Measurements from ENCODE around the gene TCEAL1.
A peak's percentile ranks its signal among the peaks of the same experiment; 100 is the strongest.
"Not testable (repeated sequence)": the region's sequence is repeated elsewhere in the genome, so short reads cannot be mapped to it uniquely, and the experiment has no call there.

The TCEAL1 gene

DNA sequence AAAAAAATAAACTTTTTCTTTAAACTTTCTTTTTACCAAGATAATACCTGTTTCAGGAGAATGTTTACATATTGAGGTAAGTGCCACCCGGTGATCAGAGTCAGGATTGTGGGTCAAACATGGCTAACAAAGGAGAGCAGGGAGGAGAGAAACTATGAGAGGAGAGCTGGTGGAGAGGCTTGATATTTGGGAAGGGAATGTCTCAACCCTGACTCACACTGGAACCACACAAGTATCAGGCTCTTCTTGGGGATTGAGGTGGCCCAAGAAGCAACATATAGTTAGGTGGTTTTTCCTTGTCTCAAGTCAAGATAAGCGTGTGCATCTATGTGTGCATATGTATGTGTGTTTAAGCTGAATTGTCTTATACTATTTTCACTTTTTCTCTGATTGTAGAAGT, 6.7 kb downstream of the TCEAL1 start:
- DNase-seq (ENCODE audit: low read depth) = no peak

- DNase-seq (ENCODE audit: low read depth) = no peak
Observed at GRCh38 chrX:103637604-103638338, 9.0 kb downstream of the TCEAL1 start.

GRCh38 chrX:103638479-103639346, 9.9 kb downstream of the TCEAL1 start:
- not testable (repeated sequence) for DNase-seq (ENCODE audit: low read depth)

DNA sequence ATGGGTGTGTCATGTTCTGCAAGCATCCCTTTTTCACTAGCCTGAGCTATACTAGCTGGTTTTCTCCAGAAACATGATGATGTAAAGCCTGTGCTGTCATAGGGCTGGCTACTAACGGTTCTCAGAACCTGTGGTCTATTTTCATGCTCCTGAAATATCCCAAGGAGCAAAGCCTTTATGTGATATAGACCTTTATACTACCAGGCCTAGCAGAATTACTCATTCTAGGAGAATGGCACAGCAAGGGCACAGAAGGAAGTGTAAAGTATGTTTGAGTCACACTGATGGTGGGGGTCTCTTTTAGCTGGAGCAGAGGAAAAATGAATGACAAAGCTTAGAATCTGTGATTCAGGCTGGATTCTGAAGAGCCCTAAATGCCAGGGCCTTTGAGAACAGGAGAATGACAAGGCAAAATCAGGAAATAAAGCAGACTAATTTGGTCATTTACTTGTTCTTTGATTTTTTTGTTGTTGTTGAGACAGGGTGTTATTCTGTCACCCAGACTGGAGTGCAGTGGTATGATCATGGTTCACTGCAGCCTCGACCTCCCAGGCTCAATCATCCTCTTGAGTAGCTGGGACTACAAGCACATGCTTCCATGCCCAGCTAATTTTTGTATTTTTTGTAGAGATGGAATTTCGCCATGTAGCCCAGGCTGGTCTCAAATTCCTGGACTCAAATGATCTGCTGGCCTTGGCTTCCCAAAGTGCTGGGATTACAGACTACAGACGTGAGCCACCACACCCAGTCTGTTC, 11.8 kb downstream of the TCEAL1 start:
- DNase-seq (ENCODE audit: low read depth) = no peak

GRCh38 chrX:103644125-103644524, 15.3 kb downstream of the TCEAL1 start:
- DNase-seq (ENCODE audit: low read depth) = no peak

GRCh38 chrX:103647630-103648029, 18.9 kb downstream of the TCEAL1 start:
- DNase-seq (ENCODE audit: low read depth) = no peak

DNA sequence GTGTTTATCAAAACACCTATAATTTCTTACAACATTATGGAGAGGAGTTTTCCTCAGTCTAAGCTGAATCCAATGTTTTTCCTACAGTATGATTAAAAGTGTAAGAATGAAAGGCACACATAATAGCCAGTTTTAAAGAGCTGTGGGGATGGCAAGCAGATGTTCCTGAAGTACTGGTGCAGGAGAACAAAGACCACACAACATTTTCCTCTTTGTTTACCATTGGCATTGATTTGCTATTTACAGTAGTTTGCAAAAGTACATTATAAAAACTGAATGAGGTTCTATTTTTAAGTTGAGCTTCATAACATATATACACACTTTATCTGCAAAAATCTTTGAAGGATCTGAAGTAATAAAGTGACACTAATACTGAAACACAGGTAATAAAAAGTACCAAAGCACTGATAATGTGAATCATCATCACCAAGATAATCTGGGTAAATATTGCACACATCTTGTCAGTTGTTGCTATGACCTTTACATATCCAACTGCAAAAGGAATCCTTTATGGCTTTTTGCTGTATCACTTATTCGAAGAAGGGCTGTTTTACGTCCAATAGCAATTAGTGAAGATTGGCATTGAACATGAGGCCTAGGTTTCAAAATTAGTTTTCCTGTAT, 22.5 kb downstream of the TCEAL1 start:
- no peak for DNase-seq (ENCODE audit: low read depth)

DNA sequence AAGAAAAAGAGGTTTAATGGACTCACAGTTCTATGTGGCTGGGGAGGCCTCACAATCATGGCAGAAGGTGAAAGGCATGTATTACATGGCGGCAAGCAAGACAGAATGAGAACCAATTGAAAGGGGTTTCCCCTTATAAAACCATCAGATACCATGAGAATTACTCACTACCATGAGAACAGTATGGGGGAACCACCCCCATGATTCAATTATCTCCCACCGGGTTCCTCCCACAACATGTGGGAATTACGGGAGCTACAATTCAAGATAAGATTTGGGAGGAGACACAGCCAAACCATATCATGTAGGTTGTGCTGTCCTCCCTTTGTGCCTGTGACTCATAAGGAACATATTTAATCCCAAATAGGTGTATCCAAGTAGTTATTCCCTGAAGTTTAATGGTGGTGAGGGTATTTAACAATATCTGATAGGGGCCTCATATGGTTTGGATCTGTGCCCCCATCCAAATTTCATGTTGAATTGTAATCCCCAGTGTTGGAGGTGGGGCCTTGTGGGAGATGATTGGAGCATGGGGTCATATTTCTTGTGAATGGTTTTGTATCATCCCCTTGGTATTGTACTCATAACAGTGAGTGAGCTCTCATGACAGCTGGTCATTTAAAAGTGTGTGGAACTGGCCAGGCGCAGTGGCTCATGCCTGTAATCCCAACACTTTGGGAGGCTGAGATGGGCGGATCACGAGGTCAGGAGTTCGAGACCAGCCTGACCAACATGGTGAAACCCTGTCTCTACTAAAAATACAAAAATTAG, 26.6 kb downstream of the TCEAL1 start:
- not testable (repeated sequence) for DNase-seq (ENCODE audit: low read depth)

DNA sequence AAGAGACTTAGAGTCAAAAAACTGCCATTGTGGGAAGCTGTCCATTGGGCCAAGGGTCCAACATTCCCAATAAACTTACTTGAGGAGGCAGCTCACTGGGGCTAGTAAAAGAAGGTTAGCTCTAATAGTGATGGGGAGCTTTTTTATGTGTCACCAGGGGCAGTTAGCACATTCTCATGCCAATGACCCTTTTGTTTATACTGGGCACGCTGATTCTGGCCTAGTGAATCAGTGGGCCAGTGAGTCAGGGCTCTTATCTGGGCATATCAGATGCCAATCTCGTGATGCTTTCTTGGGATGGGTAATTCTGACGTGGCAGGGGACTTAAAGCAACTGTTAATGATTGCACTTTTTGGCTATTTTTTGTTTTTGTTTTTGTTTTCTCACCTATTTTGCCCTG, 27.8 kb downstream of the TCEAL1 start:
- peak; percentile 19 for DNase-seq (ENCODE audit: low read depth)

DNA sequence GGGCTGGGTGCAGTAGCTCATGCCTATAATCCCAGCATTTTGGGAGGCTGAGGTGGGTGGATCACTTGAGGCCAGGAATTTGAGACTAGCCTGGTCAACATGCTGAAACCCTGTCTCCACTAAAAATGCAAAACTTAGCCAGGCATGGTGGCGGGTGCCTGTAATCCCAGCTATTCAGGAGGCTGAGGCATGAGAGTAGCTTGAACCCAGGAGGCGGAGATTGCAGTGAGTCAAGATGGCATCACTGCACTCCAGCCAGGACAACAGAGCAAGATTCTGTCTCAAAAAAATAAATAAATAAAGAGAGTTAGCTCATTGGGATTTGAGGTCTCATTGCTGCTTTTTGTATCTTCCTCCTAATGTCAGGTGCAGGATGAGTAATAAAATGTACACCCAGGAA, 28.3 kb downstream of the TCEAL1 start:
- not testable (repeated sequence) for DNase-seq (ENCODE audit: low read depth)

DNA sequence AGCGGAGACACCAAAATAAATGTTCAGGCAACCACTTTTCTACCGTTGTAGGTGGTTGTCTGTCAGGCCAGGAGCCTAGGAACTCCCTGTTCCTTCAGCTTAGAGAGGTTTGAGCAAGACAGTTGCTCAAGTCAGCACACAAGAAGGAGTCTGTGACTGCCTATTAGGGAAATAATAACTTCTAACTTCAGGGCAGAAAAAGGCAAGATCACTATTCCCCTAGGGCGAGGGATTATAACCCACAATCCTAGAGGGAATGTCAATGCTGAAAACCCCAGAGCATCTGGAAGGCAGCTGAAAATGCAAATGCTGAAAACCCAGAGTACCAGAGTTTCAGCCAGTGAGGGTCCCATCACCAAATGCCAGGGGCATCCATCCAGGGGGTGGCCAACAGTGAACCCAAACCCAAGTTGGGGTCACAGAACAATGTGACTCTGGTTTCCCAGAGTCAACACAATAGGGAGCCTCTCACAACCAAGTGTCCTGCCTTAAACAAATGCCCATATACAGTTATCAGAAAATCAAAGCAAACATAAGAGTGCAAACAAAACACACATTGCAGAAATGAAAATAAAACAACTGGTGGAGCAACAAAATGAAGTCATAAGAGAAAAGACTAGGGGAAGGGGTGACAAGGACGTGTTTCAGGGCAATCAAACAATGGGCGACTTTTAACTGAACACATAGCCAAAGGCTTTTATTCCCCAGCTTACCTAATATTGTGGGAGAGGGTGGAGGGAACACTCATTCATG, 30.1 kb downstream of the TCEAL1 start:
- DNase-seq (ENCODE audit: low read depth) = no peak

DNA sequence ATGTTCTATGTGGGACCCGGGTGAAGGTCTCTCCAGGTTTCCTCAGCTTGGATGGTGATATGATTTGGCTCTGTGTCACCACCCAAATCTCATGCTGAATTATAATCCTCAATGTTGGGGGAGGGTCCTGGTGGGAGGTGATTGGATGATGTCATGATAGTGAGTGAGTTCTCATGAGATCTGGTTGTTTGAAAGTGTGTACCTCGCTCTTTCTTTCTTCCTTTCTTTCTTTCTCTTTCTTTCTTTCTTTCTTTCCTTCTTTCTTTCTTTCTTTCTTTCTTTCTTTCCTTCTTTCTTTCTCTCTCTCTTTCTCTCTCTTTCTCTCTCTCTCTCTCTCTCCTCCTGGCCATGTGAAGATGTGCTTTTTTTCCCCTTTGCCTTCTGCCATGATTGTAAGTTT, 30.7 kb downstream of the TCEAL1 start:
- not testable (repeated sequence) for DNase-seq (ENCODE audit: low read depth)

- no peak for DNase-seq (ENCODE audit: low read depth)
Observed at GRCh38 chrX:103663981-103664762, 35.4 kb downstream of the TCEAL1 start.

GRCh38 chrX:103666202-103667107, 37.7 kb downstream of the TCEAL1 start:
- DNase-seq (ENCODE audit: low read depth) = no peak

DNA sequence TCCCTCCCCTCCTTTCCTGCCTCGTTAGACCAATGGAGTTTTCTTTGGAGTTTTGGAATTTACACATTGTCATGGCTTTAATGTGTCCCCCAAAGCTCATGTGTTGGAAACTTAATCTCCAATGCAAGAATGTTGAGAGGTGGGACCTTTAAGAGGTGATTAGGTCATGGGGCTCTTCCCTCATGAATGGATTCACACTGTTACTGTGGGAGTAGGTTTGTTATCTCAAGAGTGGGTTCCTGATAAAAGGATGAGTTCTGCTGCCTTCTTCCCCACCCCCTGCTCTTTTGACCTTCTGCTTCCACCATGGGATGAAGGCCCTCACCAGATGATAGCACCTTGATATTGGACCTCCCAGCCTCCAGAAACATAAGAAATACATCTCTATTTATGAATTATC, 41.0 kb downstream of the TCEAL1 start:
- no peak for DNase-seq (ENCODE audit: low read depth)

DNA sequence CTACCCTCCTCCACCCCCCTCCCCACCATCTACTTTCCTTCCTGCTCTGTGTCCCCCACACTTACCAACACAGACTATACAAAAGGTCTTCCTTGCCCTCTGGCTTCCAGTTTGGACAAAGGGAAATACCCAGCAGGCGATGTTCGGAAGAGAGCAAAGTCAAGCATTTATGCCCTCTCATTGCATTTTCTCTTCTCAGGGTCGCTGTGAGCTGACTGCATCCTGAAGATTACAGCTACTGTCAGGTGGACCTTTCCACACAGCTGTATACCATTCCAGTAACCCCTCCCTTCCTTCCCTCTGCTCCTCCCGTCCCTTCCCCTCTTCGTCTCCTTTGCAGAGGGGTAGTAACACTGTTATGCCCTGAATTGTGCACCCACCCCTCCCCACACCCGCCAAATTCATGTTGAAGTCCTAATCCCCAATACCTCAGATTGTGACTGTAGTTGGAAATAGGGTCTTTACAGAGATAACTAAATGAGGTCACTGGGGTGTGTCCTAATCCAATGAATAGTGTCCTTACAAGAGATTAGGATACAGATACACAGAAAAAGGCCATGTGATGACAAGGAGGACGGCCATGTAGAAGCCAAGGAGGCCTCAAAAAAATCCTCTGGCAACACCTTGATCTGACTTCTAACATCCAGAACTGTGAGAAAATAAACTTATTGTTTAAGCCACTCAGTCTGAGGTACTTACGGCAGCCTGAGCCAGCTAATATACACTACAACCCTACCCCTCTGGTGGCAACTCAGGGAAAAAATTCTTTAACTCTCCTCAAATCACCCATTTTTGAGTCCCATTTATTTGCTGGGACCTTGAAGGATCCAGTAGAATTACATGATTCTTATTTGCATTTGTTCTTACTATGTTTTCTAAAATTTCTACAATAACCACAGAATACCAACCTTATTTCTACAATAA, 46.0 kb downstream of the TCEAL1 start:
- DNase-seq (ENCODE audit: low read depth) = no peak

DNA sequence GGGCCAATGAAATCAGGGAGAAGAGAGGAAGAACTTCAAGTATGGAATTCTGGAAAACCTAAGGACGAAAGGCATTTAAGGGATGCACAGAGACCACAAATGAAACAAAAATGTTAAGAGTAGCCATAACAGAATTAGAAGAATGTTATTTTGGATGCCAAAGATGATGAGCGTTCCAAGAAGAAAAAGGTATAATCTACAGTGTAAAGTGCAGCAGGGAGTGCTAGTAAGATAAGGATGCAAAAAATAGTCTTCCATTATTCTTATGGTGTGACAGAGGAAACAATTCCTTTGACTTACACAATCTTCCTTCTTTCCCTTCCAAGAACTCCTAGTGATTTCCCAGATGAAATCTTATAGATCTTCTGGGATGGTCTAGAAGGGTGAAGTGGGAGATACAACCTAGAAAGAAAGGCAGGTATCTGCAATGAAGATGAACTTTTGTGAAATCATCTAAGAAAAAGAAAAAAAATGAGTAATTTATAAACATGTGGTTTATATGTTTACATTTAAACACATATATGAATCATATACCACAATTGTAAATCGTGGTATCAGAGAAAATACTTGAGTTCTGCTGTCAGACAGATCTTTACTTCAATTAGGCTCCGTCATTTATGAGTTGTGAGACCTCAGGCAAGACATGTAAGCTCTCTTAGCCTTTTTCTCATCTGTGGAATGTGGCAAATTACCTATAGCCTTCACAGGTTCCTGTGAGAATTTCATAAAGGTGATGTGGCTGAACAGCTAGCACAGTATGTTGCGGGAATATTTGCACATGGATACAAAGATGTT, 49.6 kb downstream of the TCEAL1 start:
- DNase-seq (ENCODE audit: low read depth) = no peak

All from GM04504 (cell line).